GM23338 (cell line): ENCODE results near the gene GPR63.

Experiments used
- CREB1 ChIP-seq: fragments of 250-450 bp; sonication (Bioruptor Pico); IDR thresholded peaks from 2 replicates; pipeline ENCODE4 v1.5.0; 2020; ENCODE audit warnings: low read depth, mild to moderate bottlenecking, moderate library complexity
- CTCF ChIP-seq, 2 experiments: fragments of 200-600 bp in 1 of 2; sonication (generic) in 1 of 2; conservative IDR thresholded peaks; 2 replicates each; pipeline versions ENCODE4 v1.5.1 to v1.6.1; 2016 to 2017; ENCODE audit warnings: antibody characterized with exemption in 2 of 2, low read depth in 2 of 2, mild to moderate bottlenecking in 2 of 2, moderate library complexity in 1 of 2
- ETS1 ChIP-seq: IDR thresholded peaks from 2 replicates; pipeline ENCODE4 v1.6.1; 2016; ENCODE audit warnings: antibody characterized with exemption
- EZH2 ChIP-seq: fragments of 200-600 bp; sonication (generic); IDR thresholded peaks from one replicate; pipeline ENCODE4 v1.8.0; 2017; ENCODE audit warnings: antibody characterized with exemption, mild to moderate bottlenecking, low read depth; ENCODE audit not compliant: unreplicated experiment
- EZH2phosphoT487 ChIP-seq: fragments of 200-600 bp; sonication (generic); IDR thresholded peaks from one replicate; pipeline ENCODE4 v1.8.1; 2018; ENCODE audit warnings: antibody characterized with exemption; ENCODE audit not compliant: unreplicated experiment
- JUNB ChIP-seq: IDR thresholded peaks from one replicate; pipeline ENCODE4 v1.6.1; 2016; ENCODE audit warnings: antibody characterized with exemption; ENCODE audit not compliant: unreplicated experiment
- POLR2AphosphoS5 ChIP-seq: IDR thresholded peaks from 2 replicates; pipeline ENCODE4 v1.6.1; 2016; ENCODE audit warnings: antibody characterized with exemption, low read depth
- REST ChIP-seq: IDR thresholded peaks from one replicate; pipeline ENCODE4 v1.6.1; 2018; ENCODE audit warnings: antibody characterized with exemption; ENCODE audit not compliant: unreplicated experiment
- ZNF331 ChIP-seq: fragments of 250-450 bp; sonication (Bioruptor Pico); IDR thresholded peaks from 2 replicates; pipeline ENCODE4 v1.5.0; 2020; ENCODE audit warnings: low read depth, mild to moderate bottlenecking, moderate library complexity

GRCh38 chr6:96811136-96811535, 26.1 kb downstream of the GPR63 start:
- TF ChIP-seq CTCF (conservative IDR thresholded peaks at IDR 0.05; ENCODE audit: low read depth in 2 of 2) = no peak
- no peak for TF ChIP-seq EZH2
- TF ChIP-seq ETS1 = no peak
- no peak for TF ChIP-seq EZH2phosphoT487
- TF ChIP-seq JUNB = no peak
- TF ChIP-seq POLR2AphosphoS5 = no peak
- TF ChIP-seq REST = no peak
- no peak for TF ChIP-seq CREB1 (CRISPR knock-in tag)
- no peak for TF ChIP-seq ZNF331
